GM18499 (cell line): Measurements from ENCODE around the gene DNAJC5.
"Not testable (repeated sequence)": the region's sequence is repeated elsewhere in the genome, so short reads cannot be mapped to it uniquely, and the experiment has no call there.

Source experiments
- ATAC-seq: cut with Tn5 transposase; IDR thresholded peaks from one replicate; pipeline ENCODE4 v1.9.1; 2021; ENCODE audit warnings: moderate number of reproducible peaks; ENCODE audit not compliant: insufficient read depth, unreplicated experiment

The DNAJC5 gene

DNA sequence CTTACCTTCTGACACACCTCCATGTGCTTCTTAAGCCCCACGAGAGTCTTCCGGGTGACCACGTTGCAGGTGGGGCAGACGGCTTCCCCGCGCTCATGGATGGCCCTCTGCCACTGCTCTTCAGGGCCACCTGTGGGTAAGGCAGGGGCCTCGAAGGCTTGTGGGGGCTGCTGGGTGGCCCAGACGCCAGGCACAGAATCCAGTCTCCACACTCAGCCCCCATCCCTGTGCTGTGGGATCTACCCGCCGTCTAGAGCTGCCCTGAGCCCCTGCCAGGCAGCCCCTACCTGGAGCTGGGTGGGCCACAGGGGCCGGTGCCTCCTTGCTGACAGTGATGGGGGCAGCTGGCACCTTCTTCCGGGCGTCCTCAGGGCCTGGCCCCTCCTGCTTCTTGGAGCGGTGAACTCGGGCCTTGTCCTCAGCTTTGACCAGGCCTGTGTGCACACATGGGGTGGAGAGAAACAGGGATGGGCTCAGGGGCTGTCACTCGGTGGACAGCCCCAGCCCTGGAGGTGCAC lies 68.9 kb downstream of the DNAJC5 start:
- ATAC-seq, result no peak

GRCh38 chr20:63964412-63964811 lies 69.5 kb downstream of the DNAJC5 start:
- ATAC-seq, result no peak

GRCh38 chr20:63966172-63966943 lies 71.4 kb downstream of the DNAJC5 start:
- no peak for ATAC-seq

GRCh38 chr20:63966944-63967322 lies 72.0 kb downstream of the DNAJC5 start:
- ATAC-seq, result no peak

GRCh38 chr20:63967330-63968135 lies 72.6 kb downstream of the DNAJC5 start:
- ATAC-seq, result no peak

GRCh38 chr20:63968136-63968927 lies 73.4 kb downstream of the DNAJC5 start:
- no peak for ATAC-seq

DNA sequence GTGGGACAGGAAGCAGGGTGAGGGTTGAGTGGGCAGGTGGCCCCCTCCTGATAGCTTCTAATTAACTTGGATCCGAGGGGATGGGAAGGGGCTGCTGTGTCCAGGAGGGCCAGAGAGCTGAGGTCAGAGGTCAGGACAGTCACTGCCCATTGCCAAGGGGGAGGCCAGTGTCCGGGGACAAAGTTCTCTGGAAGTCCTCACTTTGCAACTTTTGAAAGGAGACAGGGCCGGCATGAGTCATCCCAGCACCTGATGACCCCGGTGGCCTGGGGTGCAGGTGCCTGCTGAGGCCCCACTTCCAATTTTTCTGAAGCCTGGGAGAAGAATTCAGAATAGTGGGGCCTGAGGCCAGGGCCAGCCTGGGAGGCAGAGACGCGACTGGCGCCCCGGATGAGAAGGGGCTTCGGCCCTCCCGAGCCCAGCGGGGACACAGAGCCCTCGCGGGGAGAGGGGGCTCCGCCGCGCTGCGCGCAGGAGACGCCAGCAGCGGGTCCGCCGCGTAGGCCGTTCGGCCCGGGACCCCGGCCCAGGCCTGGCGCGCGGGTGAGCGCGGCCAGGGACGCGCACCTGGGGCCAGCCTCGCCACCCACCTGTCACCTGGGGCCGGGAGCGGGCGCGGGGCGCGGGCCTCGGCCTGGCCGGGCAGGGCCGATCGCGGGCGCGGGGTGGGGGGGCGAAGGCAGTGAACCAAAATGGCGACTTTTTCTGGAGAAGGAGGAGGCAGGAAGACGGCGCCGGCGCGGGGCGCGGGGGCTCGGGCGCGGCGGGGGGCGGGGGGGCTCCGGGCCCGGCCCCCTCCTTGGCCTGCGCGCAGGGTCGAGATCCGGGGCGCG lies 74.2 kb downstream of the DNAJC5 start:
- no peak for ATAC-seq

- ATAC-seq, result no peak
Measured at GRCh38 chr20:63969838-63970713, 75.2 kb downstream of the DNAJC5 start, which contains the start of gene ZNF512B. ZNF512B (minus strand) TSS chr20:63969930; CDS start chr20:63967950, 1,980 bp downstream.

DNA sequence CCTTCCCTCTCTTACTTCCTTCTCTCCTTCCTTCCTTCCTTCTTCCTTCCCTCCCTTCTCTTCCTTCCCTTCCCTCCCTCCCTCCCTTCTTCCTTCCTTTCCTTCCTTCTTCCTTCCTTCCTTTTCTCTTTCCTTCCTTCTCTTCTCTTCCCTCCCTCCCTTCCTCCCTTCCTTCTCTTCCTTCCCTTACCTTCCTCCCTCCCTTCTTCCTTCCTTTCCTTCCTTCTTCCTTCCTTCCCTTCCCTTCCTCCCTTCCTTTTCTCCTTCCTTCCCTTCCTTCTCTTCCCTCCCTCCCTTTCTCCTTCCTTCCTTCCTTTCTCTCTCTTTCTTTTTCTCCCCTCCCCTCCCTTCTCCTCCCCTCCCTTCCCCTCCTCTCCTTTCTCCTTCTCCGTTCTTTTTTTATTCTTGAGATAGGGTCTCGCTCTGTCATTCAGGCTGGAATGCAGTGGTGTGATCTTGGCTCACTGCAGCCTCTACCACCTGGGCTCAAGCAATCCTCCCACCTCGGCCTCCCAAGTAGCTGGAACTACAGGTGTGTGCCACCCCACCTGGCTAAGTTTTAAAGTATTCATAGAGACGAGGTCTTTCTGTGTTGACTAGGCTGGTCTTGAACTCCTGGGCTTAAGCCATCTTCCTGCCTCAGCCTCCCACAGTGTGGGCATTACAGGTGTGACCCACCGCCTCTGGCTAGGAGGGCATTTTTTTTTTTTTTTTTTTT lies 75.9 kb downstream of the DNAJC5 start:
- no peak for ATAC-seq

- not testable (repeated sequence) for ATAC-seq
Measured at GRCh38 chr20:63971960-63972311, 77.0 kb downstream of the DNAJC5 start.

GRCh38 chr20:63972312-63973159 lies 77.6 kb downstream of the DNAJC5 start:
- ATAC-seq, result no peak

- no peak for ATAC-seq
Measured at GRCh38 chr20:63973160-63973479, 78.2 kb downstream of the DNAJC5 start.

- ATAC-seq, result no peak
Measured at GRCh38 chr20:63973636-63974401, 78.9 kb downstream of the DNAJC5 start.

DNA sequence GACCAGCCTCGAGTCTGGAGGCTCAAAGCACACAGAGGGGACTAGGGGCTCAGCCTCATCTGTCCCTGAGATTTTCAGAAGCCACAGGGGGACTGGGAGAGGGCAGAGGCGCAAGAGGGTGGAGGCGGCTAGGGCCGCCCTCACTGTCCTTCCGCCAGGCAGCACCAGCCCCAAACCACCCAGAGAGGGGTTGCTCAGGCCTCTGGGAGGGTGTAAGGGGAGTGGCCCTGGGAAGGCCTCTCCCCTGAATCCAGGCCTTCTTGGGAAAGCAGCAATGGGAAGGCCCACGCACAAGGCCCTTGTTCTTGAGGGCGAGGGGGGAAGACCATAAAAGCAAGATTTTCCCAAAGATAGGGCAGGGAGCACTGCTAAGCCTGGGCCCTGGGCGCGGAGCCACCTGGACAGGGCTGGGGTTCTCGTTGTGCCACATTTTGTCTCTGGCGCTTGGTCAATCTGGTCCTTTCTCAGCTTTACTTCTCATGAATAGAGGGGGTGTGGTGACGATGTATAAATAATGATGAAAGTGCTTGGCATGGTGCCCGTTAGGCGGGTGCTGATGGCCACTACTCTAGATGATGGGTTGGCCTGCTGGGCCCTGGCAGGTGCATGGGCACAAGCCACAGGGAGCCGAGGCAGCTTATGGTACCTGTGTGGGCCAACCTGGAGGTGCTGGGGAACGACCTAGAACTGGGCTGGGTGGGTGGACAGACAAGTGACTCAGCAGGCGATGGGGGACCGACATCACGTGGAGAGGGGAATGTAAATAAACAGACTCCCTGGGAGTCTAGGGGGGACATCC lies 79.7 kb downstream of the DNAJC5 start:
- ATAC-seq, result no peak

- ATAC-seq, result not testable (repeated sequence)
Measured at GRCh38 chr20:63976511-63976910, 81.6 kb downstream of the DNAJC5 start.
